ENCODE results near the gene PSEN1. TPM values are rescaled to one million over a fixed set of nuclear protein-coding genes. Genes with fewer than 3 reads are reported as not detected.

PSEN1 gene
- total RNA-seq, 1 donor from 2014 or later: 51.5 TPM

DNA sequence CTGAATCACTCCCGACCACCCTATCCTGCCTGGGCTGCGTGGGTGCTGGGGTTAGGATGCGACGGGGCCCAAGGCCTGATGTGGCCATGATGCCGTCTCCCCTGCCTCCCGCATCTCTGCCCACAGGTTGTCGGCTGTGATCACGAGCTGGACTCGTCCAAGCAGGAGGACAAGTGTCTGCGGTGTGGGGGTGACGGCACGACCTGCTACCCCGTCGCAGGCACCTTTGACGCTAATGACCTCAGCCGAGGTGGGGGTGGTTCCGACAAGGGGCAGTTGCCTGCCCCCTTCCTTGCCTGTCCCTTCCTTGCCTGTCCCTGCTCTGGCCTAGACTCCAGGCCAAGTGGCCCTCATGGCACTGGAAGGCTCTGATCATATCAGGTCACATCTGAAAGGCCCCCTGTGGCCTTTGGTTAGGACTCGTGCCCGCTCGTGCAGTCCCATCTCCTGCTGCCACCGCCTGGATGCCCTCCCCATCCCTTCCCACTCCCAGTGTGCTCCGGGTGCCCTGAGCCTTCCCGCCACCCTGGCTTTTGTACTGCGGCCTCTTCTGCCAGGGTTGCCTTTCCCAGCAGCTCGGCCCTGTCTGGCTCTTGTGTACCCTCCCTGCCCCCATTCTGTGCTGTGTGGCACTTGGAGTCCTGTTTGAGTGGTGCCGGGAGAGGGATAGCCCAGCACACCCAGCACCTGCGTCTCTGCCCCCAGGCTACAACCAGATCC is 114.6 kb downstream of the PSEN1 start:
- no peak for DNase-seq (ENCODE audit: extremely low read depth, low read depth, low spot score)

DNA sequence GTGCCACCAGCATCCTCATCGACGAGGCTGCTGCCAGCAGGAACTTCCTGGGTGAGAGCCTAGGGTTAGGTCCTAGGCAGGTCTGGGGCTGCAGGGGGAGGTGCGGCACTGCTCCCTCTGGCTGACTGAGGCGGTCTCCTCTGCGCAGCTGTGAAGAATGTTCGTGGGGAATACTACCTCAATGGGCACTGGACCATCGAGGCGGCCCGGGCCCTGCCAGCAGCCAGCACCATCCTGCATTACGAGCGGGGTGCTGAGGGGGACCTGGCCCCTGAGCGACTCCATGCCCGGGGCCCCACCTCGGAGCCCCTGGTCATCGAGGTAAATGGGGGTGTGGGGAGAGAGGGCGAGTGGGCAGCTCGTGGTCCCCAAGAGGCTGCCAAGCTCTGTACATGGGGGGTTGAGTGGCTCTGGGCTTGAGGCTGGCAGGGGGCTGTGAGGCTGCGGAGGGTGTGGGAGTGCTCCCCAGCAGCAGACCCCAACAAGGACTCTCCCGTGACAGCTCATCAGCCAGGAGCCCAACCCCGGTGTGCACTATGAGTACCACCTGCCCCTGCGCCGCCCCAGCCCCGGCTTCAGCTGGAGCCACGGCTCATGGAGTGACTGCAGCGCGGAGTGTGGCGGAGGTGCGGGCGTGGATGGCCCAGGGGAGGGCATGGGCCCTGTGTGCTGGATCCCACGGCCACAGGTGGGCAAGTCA is 115.4 kb downstream of the PSEN1 start:
- no peak for DNase-seq (ENCODE audit: extremely low read depth, low read depth, low spot score)

DNA sequence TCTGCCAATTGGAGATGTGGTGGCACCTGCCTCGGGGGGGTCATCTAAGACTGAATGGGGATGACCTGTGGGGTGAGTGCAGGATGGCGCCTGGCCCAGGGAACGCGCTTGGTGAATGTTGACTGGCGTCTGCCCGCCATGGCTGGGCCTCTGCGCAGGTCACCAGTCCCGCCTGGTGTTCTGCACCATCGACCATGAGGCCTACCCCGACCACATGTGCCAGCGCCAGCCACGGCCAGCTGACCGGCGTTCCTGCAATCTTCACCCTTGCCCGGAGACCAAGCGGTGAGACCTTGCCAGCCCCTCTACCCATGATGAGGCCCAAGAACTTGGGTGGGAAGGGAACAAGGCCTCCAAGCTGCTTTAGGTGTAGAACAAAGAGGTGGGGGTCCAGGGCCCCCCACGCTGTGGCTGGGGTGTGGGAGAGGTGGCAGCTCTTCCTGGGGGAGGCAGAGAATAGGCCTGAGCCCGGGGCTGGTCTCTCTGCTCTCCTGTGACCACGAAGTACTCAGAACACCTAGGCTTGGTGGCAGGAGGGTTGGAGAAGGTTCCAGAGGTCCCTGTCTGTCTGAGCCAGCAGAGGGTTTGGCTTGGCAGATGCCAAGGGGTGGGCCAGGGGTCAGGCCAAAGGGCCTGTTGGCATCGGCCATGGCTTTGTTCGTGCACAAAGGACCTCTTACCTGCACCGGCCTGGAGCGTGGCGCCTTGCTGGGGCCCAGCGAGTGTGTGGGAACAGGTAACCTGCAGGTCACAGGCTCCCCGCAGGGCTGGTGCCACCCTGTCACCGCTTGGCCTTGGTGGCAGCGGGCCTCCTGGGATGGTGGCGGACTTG is 116.4 kb downstream of the PSEN1 start:
- no peak for DNase-seq (ENCODE audit: extremely low read depth, low read depth, low spot score)

- no peak for DNase-seq (ENCODE audit: extremely low read depth, low read depth, low spot score)
These were observed 117.0 kb downstream of the PSEN1 start for GRCh38 chr14:73253323-73253610.

DNA sequence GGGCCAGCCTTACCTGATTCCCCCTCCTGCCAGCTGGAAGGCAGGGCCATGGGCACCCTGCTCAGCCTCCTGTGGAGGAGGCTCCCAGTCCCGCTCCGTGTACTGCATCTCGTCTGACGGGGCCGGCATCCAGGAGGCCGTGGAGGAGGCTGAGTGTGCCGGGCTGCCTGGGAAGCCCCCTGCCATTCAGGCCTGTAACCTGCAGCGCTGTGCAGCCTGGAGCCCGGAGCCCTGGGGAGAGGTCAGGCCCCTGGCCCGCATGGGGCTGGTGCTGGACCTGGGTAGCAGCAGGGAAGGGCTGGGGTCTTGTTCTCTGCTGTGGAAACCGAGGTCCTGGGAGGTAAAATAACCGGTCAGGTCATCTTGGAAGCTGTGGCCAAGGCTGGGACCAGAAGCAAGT is 117.4 kb downstream of the PSEN1 start:
- no peak for DNase-seq (ENCODE audit: extremely low read depth, low read depth, low spot score)

- DNase-seq (ENCODE audit: extremely low read depth, low read depth, low spot score): no peak
These were observed 118.1 kb downstream of the PSEN1 start for GRCh38 chr14:73254247-73255004.

DNA sequence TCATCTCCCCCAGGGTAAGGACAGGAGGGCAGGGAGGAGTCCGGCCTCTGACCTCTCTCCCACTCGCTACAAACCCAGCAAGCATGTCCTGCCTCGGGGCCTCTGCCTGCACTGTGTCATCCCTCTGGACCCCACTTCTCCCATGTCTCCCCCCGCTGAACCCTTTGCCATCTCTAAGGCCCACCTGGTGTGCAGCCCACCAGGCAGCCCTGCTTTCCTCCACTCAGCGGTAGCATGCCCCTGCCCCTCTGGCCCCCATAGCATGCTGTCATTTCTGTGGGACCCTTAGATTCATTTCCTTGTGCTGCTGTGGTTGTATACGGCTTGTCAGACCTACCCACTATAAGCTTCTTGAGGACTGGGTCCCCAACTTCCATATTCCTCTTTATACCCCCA is 118.7 kb downstream of the PSEN1 start:
- no peak for DNase-seq (ENCODE audit: extremely low read depth, low read depth, low spot score)

- DNase-seq (ENCODE audit: extremely low read depth, low read depth, low spot score): no peak
These were observed 119.5 kb downstream of the PSEN1 start for GRCh38 chr14:73255693-73256225.

DNA sequence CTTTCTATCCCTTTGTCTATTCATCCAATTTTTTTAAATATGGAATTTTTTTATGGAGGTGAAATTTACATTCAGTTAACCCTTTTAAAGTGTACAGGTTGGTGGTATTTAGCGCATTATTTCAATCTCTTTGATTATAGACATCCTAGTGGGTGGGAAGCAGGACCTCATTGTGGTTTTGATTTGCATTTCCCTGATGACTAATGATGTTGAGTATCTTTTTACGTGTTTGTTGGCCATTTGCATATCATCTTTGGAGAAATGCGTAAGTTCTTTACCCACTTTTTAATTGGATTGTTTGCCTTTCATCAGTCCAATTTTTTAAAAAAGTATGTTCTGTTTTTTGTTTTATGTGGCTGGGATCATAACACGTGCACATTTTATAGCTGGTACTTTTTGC is 121.8 kb downstream of the PSEN1 start:
- no peak for DNase-seq (ENCODE audit: extremely low read depth, low read depth, low spot score)

DNA sequence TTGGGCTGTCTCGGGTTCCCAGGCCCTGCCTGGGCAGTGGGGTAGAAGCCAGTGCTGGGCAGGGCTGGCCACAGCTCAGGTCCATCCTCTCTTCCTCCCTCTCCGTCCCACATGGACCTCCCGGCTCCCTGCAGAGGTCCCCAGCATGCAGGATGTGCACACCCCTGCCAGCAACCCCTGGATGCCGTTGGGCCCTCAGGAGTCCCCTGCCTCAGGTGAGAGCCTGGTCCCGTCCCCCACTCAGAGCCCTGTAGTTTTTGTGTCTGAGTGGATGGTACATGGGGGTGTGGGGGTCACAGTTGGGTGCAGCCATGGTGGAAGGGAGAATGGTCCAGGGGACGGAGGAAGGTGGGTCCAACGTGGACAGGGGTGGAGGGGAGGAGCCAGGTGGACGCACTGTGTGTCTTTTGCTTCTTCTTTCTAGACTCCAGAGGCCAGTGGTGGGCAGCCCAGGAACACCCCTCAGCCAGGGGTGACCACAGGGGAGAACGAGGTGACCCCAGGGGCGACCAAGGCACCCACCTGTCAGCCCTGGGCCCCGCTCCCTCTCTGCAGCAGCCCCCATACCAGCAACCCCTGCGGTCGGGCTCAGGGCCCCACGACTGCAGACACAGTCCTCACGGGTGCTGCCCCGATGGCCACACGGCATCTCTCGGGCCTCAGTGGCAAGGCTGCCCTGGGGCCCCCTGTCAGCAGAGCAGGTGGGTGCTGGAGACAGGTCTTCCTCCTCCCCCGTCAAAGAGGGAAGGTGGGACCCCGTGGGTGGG is 122.7 kb downstream of the PSEN1 start:
- DNase-seq (ENCODE audit: extremely low read depth, low read depth, low spot score): no peak

- no peak for DNase-seq (ENCODE audit: extremely low read depth, low read depth, low spot score)
These were observed 123.5 kb downstream of the PSEN1 start for GRCh38 chr14:73259837-73260236.

- no peak for DNase-seq (ENCODE audit: extremely low read depth, low read depth, low spot score)
These were observed 124.3 kb downstream of the PSEN1 start for GRCh38 chr14:73260574-73260973.

DNA sequence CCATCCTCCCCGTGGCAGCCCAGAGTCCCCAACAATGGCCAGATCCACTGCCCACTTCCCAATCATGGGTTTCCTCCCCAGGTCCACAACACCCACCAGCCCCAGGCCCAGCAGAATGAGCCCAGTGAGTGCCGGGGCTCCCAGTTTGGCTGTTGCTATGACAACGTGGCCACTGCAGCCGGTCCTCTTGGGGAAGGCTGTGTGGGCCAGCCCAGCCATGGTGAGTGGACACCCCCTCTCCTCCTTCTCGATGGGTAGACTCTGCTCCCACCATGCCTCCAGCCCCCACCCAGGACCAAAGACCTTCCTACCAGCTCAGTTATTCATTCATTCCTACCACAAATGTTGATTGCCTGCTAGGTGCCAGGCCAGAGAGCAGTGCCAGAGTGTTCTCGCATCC is 124.8 kb downstream of the PSEN1 start:
- DNase-seq (ENCODE audit: extremely low read depth, low read depth, low spot score): no peak

DNA sequence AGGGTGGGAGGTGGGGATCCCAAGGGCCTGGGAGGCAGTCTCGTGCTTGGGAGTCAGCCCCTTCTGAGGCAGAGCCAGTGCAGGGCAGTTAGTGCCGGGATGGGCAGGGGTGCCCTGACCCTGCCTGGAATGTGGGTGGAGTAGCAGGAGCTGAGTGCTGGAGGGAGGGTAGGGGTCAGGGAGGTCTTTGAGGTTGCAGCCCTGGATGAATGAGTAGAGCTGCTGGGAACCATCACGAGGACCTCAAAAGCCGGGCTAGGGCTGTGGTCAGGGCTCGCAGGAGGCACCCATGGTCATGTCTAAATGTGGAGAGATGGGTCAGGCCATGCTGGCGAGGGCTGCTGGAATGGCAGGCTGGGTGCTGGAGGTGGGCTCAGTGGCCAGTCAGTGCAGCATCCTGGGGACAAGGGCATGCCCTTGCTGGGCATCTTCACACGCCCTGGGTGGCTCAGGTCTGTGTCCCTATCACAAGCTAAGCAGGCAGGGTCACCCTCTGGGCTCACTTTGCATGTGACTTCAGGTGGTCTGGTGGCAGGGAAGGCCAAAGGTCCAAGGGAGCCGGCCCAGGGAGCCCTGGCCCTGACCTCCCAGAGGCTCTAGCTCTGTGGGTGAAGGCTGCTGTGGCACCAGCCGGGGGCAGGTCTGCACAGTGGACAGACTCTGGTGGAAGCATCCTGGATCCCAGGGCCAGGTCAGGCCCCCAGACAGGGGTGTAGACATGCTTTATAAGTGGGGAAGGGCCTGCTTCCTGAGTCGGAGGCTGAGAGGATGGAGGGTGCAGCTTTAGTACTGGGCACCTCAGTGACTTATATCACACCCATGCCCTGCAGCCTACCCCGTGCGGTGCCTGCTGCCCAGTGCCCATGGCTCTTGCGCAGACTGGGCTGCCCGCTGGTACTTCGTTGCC is 125.5 kb downstream of the PSEN1 start:
- DNase-seq (ENCODE audit: extremely low read depth, low read depth, low spot score): no peak

DNA sequence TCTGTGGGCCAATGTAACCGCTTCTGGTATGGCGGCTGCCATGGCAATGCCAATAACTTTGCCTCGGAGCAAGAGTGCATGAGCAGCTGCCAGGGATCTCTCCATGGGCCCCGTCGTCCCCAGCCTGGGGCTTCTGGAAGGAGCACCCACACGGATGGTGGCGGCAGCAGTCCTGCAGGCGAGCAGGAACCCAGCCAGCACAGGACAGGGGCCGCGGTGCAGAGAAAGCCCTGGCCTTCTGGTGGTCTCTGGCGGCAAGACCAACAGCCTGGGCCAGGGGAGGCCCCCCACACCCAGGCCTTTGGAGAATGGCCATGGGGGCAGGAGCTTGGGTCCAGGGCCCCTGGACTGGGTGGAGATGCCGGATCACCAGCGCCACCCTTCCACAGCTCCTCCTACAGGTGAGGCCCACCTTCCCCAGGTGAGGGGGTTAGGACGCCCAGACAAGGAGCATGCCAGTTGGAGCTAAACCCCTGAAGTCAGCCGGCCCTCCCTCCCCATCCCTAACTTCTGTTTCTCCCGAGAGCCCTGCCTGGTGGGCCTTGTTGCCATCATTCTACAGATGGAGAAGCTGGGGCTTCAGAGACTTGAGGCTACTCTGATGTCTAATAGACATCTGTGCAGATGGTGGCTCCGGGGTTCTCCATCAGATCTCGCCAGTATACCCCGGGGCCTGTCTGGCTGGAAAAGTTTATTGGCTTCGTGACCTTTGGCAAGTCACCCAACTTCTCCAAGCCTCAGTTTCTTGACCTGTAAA is 126.3 kb downstream of the PSEN1 start:
- DNase-seq (ENCODE audit: extremely low read depth, low read depth, low spot score): no peak

GRCh38 chr14:73263606-73264005 is 127.3 kb downstream of the PSEN1 start:
- no peak for DNase-seq (ENCODE audit: extremely low read depth, low read depth, low spot score)

DNA sequence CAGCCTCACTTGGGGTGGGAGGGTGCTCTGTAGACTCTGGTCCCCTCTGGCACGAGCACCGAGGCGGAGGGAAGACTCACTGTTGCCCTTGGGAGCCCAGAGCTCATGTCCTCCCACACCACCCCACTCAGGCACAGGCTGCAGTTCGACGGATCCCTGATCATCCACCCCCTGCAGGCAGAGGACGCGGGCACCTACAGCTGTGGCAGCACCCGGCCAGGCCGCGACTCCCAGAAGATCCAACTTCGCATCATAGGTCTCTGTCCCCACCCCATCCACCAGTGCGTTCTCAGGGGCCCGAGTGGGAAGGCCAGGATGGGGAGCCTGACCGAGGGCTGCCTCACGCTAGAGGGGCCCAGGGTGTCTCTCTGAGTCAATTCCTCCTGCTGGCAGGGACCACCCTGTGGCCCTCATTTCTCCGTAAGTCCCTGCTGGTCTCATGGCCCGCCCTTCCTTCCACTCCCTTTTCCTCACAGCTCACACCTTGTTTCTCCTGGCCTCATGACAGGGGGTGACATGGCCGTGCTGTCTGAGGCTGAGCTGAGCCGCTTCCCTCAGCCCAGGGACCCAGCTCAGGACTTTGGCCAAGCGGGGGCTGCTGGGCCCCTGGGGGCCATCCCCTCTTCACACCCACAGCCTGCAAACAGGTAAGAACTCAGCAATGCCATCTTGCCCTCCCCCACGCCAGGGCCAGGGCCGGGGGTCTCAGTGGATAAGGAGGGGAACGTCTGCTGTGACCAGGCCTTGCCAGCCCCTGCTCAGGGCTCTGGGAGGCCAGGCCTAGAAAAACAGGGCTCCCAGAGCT is 128.0 kb downstream of the PSEN1 start:
- no peak for DNase-seq (ENCODE audit: extremely low read depth, low read depth, low spot score)
